Stimulated activated CD4-positive, alpha-beta T cell treated with anti-CD3 and anti-CD28 coated beads, Interleukin-15, amount 100 ng/mL, for 1 hour (primary cell): ENCODE measurements around the gene FAM111B.
A peak's percentile ranks its signal among the peaks of the same experiment; 100 is the strongest.
"Not testable (repeated sequence)": the region's sequence is repeated elsewhere in the genome, so short reads cannot be mapped to it uniquely, and the experiment has no call there.

Experiments
- DNase-seq, 2 donors: peaks; one replicate each; pipeline ENCODE4 v3.0.0-alpha.2; 2020; ENCODE audit warnings: low read depth in 1 of 2, low spot score in 1 of 2

Gene FAM111B, protein sequence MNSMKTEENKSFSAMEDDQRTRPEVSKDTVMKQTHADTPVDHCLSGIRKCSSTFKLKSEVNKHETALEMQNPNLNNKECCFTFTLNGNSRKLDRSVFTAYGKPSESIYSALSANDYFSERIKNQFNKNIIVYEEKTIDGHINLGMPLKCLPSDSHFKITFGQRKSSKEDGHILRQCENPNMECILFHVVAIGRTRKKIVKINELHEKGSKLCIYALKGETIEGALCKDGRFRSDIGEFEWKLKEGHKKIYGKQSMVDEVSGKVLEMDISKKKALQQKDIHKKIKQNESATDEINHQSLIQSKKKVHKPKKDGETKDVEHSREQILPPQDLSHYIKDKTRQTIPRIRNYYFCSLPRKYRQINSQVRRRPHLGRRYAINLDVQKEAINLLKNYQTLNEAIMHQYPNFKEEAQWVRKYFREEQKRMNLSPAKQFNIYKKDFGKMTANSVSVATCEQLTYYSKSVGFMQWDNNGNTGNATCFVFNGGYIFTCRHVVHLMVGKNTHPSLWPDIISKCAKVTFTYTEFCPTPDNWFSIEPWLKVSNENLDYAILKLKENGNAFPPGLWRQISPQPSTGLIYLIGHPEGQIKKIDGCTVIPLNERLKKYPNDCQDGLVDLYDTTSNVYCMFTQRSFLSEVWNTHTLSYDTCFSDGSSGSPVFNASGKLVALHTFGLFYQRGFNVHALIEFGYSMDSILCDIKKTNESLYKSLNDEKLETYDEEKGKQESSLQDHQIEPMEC

GRCh38 chr11:59106363-59107336 is at the start of gene FAM111B:
Gene FAM111B (plus strand): TSS chr11:59107237. CDS start chr11:59109626, 2,389 bp downstream.
- peak in 1 of 2 donors; percentile 22 for DNase-seq

GRCh38 chr11:59058120-59059033 is 48.7 kb upstream of the FAM111B start:
- peak; percentile 38 to 74 for DNase-seq

- DNase-seq: not testable (repeated sequence)
These were observed 46.9 kb upstream of the FAM111B start for GRCh38 chr11:59060096-59060495.

GRCh38 chr11:59062602-59063529 is 44.2 kb upstream of the FAM111B start:
- DNase-seq: no peak

DNA sequence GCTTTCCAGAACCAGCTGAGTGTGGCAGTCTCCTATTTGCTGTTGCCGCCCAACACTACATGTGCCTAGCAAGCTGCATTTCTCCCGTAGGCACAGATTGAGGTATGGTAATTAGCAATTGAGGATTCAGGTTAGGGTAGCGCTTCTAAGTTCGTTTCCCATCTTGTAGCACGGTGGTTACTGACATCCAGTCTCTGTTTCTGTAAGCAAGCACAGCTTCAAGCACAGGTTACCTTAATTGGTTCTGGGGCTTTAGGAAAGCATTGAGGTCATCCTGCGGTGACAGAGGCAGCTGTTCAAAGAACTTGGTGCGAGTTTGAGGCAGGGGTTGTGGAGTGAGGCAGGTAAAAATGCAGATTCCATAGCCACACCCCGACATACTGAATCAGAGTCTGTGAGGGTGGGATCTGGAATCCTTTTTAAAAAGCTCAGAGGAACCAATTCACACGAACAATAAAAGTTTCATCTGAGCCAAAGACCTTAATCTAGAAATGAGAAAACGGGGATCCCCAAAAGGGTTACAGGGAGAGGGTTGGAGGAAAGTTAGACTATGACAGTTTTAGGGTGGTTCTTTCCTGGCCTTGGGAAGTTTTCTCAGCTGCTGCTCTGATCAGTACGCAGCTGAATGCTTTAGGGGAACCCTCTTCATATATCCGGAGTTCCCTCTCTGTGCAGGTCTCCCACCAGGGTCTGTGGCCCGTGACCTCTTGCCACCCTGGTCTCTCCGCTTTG is 42.9 kb upstream of the FAM111B start:
- not testable (repeated sequence) for DNase-seq

DNA sequence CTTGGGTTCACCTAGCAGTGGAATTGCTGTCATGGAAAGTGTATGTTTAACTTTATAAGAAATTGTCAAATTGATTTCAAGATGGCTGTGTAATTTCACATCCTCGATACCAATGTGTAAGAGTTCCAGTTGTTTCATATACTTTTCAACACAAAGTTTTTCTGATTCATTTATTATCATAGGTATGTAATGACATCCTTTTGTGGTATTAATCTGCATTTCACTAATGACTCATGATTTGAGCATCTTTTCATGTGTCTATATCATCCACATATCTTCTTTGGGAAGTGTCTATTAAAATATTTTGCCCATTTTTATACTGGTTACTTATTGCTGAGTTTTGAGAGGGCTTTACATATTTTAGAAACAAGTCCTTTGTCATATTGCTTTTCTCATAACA is 38.0 kb upstream of the FAM111B start:
- no peak for DNase-seq

DNA sequence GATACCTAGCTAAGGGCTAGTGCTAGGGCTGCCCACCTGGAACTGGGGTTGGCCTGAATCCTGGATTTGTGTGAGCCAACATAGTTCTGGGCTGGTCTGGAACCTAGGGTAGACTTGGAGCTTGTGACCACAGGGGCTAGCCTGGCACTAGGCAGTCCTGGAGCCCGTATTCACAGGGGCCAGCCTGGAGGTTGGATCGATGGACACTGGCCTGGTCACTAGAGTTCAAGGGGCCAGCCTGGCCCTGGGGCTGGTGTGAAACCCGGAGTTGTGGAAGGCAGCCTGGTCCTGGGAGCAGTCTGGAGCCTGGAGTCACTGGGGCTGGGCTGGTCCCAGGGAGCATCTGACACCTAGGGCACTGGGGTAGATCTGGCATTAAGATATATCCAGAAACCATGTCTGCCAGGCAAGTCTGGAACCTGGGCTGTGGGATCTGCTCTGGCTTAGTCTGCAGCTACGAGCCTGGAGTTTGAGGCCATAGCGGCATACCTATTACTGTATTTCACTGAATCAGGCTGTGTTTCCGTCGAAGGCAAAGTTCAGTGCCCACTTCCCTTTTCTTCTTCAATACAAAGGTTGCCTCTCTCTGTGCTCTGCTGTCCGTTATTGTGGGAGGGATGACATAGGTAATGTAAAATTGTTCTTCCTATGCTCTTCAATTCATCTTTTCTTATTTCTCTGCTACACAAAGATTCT is 30.0 kb upstream of the FAM111B start:
- DNase-seq: no peak

GRCh38 chr11:59078435-59078834 is 28.6 kb upstream of the FAM111B start:
- no peak for DNase-seq

- no peak for DNase-seq
These were observed 28.0 kb upstream of the FAM111B start for GRCh38 chr11:59079086-59079485.

DNA sequence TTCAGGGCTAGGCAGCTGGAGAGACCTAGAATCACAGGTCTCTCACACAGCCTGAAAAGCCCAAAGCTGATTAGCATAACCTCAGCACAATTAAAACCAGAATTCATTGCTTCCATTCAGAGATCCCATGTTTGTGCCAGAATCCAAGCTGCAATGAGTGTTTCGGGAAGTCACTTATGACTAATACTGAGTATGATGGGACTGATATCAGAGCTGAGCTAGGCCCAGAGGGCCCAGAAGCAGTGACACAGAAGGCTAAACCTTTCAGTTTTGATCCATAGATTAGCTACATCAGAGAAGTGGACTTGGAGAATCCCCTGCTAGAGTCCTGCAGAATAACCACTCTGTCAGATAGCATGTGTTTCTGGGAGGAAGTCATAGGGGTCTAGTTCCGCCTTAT is 26.6 kb upstream of the FAM111B start:
- not testable (repeated sequence) for DNase-seq

GRCh38 chr11:59081430-59082020 is 25.5 kb upstream of the FAM111B start:
- not testable (repeated sequence) for DNase-seq

- DNase-seq: not testable (repeated sequence)
These were observed 21.0 kb upstream of the FAM111B start, which contains the start of gene GLYATL1B for GRCh38 chr11:59086007-59086406. Gene GLYATL1B (plus strand): TSS chr11:59086307. CDS start chr11:59086307, 0 bp downstream.

DNA sequence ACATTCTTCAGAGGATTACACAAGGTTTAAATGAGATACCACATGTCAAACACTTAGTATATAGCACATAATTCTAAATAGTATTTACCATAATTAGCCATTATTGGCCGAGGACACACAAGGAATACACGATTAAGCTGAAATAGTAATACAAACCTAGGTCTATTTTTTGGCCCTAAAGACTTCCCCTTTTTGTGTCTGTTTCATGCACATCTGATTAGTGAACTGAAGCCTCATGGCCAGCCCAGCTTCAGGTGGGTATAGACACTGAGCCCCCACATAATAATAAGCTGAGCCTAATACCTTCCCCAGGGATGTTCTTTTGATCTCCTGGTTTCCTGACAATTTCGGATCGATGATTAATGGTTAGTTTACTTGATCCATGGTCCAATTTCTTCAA is 18.9 kb upstream of the FAM111B start:
- no peak for DNase-seq

GRCh38 chr11:59093576-59093975 is 13.5 kb upstream of the FAM111B start:
- not testable (repeated sequence) for DNase-seq

DNA sequence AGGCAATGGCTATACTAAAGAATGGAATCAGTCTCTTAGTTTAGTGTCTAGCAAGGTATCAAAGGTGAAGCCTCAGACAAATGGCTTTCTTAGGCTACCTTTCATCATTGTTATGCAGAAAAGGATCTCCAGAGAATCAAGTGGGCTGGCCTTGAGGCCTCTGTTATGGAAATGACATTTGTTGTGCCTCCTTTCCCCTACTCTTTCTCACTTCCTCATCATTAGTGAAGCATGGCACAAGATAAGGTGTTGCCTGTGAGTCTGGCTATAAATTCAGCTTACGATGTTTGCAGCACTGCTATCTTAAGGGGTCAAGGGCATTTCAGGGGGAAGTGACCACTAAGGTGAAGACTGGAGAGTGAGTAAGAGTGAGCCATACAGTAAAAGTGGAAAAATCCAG is 11.8 kb upstream of the FAM111B start:
- not testable (repeated sequence) for DNase-seq

DNA sequence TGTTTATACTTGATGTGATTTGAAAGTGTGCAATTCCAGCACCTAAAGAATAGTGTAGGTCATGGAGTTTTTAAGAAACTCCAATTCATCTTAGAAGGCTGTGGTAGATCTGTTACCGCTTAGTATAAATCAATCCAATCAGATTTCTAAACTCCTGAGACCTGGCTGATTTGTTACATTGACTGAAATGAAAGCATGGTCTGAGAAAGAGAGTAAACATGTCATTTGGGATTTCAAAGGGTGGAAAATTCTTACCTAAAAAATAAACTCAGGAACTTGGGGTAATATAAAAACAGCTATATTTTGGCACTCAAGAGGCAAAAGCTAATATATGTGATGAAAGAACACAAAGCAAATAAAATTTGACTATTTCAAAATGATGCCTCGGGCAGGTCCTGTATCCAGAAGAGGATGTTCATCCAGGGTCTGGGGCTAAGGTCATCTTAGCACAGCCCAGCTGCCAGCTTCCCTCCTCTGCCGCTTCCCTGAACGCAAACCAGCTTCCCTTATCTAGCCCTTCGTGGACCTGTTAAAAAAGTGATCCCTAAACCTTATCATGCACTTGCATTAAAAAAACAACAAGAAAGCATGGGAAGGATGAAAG is 11.0 kb upstream of the FAM111B start:
- not testable (repeated sequence) for DNase-seq
